Parathyroid adenoma (tissue), 2 donors: Measurements from ENCODE around the gene DOCK4.

Experiments used
- H2AFZ ChIP-seq: fragments of 300-600 bp; sonication (generic); one replicate; pipeline ENCODE4 v1.7.0; 2017; ENCODE audit warnings: antibody characterized with exemption, mild to moderate bottlenecking
- H3K27ac ChIP-seq: fragments of 300-600 bp; sonication (generic); one replicate; pipeline ENCODE4 v1.7.0; 2017
- H3K27me3 ChIP-seq: fragments of 300-600 bp; sonication (generic); one replicate; pipeline ENCODE4 v1.7.0; 2017; ENCODE audit warnings: low read length; ENCODE audit not compliant: control insufficient read depth, insufficient read depth
- H3K36me3 ChIP-seq: fragments of 300-600 bp; sonication (generic); one replicate; pipeline ENCODE4 v1.7.0; 2017; ENCODE audit warnings: low read length; ENCODE audit not compliant: control insufficient read depth, insufficient read depth
- H3K4me1 ChIP-seq: fragments of 300-600 bp; sonication (generic); one replicate; pipeline ENCODE4 v1.7.0; 2017; ENCODE audit warnings: control low read depth
- H3K4me2 ChIP-seq: fragments of 300-600 bp; sonication (generic); one replicate; pipeline ENCODE4 v1.7.0; 2017; ENCODE audit warnings: low read length
- H3K4me3 ChIP-seq: fragments of 300-600 bp; sonication (generic); one replicate; pipeline ENCODE4 v1.7.0; 2017; ENCODE audit warnings: low read depth, low read length
- H3K79me2 ChIP-seq: fragments of 300-600 bp; sonication (generic); one replicate; pipeline ENCODE4 v1.7.0; 2017; ENCODE audit warnings: control low read depth
- H3K9ac ChIP-seq: fragments of 300-600 bp; sonication (generic); one replicate; pipeline ENCODE4 v1.7.0; 2017; ENCODE audit warnings: mild to moderate bottlenecking
- H3K9me3 ChIP-seq: fragments of 300-600 bp; sonication (generic); one replicate; pipeline ENCODE4 v1.7.0; 2017; ENCODE audit warnings: low read length; ENCODE audit not compliant: control insufficient read depth
- CTCF ChIP-seq: fragments of 300-600 bp; sonication (generic); IDR thresholded peaks from one replicate; pipeline ENCODE4 v1.7.0; 2017; ENCODE audit warnings: antibody characterized with exemption, mild to moderate bottlenecking
- donor health status: primary hyperparathyroidism.

The DOCK4 gene

GRCh38 chr7:112147793-112148361, 58.3 kb downstream of the DOCK4 start:
- H3K9me3 ChIP-seq = no peaks in the 10 kb centered on the region
- H3K36me3 ChIP-seq = no peaks in the 10 kb centered on the region
- no peaks in the 10 kb centered on the region for H3K79me2 ChIP-seq
- H3K27ac ChIP-seq = no peak overlapping the region
- H3K27me3 ChIP-seq = no peaks in the 10 kb centered on the region
- no peak overlapping the region for H3K4me2 ChIP-seq
- H2AFZ ChIP-seq = no peak overlapping the region
- no peak for TF ChIP-seq CTCF
- no peak overlapping the region for H3K4me3 ChIP-seq
- H3K4me1 ChIP-seq = no peaks in the 10 kb centered on the region
- no peak overlapping the region for H3K9ac ChIP-seq

GRCh38 chr7:112145206-112145605, 61.0 kb downstream of the DOCK4 start:
- Histone ChIP-seq H3K9me3 (no peaks in the 10 kb centered on the region), H3K79me2 (no peaks in the 10 kb centered on the region), H3K36me3 (no peaks in the 10 kb centered on the region), H2AFZ (no peak overlapping the region), H3K27ac (no peak overlapping the region), H3K4me2 (no peak overlapping the region), H3K27me3 (no peaks in the 10 kb centered on the region), H3K4me1 (no peaks in the 10 kb centered on the region), H3K9ac (no peak overlapping the region), H3K4me3 (no peak overlapping the region)
- no peak for TF ChIP-seq CTCF

- no peak overlapping the region for H2AFZ ChIP-seq
- no peaks in the 10 kb centered on the region for H3K9me3 ChIP-seq
- no peaks in the 10 kb centered on the region for H3K36me3 ChIP-seq
- H3K4me1 ChIP-seq = no peaks in the 10 kb centered on the region
- no peak overlapping the region for H3K9ac ChIP-seq
- H3K27me3 ChIP-seq = no peaks in the 10 kb centered on the region
- no peaks in the 10 kb centered on the region for H3K79me2 ChIP-seq
- no peak overlapping the region for H3K4me3 ChIP-seq
- TF ChIP-seq CTCF = no peak
- no peak overlapping the region for H3K4me2 ChIP-seq
- no peak overlapping the region for H3K27ac ChIP-seq
Observed at GRCh38 chr7:112144284-112145059, 61.7 kb downstream of the DOCK4 start.

GRCh38 chr7:112143582-112143981, 62.6 kb downstream of the DOCK4 start:
- Histone ChIP-seq H3K27ac (no peak overlapping the region), H3K79me2 (no peaks in the 10 kb centered on the region), H3K36me3 (no peaks in the 10 kb centered on the region), H2AFZ (no peak overlapping the region), H3K9ac (no peak overlapping the region), H3K4me1 (no peaks in the 10 kb centered on the region), H3K4me3 (no peak overlapping the region), H3K9me3 (no peaks in the 10 kb centered on the region), H3K27me3 (no peaks in the 10 kb centered on the region), H3K4me2 (no peak overlapping the region)
- TF ChIP-seq CTCF = no peak

- Histone ChIP-seq H3K4me3 (no peak overlapping the region), H3K4me2 (no peak overlapping the region), H3K9ac (no peak overlapping the region), H3K36me3 (no peaks in the 10 kb centered on the region), H3K4me1 (no peaks in the 10 kb centered on the region), H2AFZ (no peak overlapping the region), H3K9me3 (no peaks in the 10 kb centered on the region), H3K27ac (no peak overlapping the region), H3K79me2 (no peaks in the 10 kb centered on the region), H3K27me3 (no peaks in the 10 kb centered on the region)
- no peak for TF ChIP-seq CTCF
Observed at GRCh38 chr7:112143136-112143535, 63.1 kb downstream of the DOCK4 start.
